ENCODE measurements around the gene OPRL1.
A peak's percentile ranks its signal among the peaks of the same experiment; 100 is the strongest.

OPRL1 gene

GRCh38 chr20:64072498-64073063 lies 7.3 kb upstream of the OPRL1 start:
- no peak for DNase-seq

- DNase-seq, result no peak
Observed at GRCh38 chr20:64073476-64074183, 6.3 kb upstream of the OPRL1 start.

- DNase-seq, result no peak
Observed at GRCh38 chr20:64074184-64074789, 5.6 kb upstream of the OPRL1 start.

GRCh38 chr20:64074963-64075362 lies 4.9 kb upstream of the OPRL1 start:
- no peak for DNase-seq

- no peak for DNase-seq
Observed at GRCh38 chr20:64075556-64075955, 4.3 kb upstream of the OPRL1 start.

- no peak for DNase-seq
Observed at GRCh38 chr20:64076061-64076997, 3.6 kb upstream of the OPRL1 start.

- DNase-seq, result peak; percentile 39
Observed at GRCh38 chr20:64077094-64077493, 2.8 kb upstream of the OPRL1 start.

- no peak for DNase-seq
Observed at GRCh38 chr20:64077541-64077875, 2.4 kb upstream of the OPRL1 start.

- peak; percentile 63 for DNase-seq
Observed at GRCh38 chr20:64077876-64078551, 1.9 kb upstream of the OPRL1 start.

- no peak for DNase-seq
Observed at GRCh38 chr20:64078934-64079272, 979 bp upstream of the OPRL1 start.

GRCh38 chr20:64079273-64080012 lies 439 bp upstream of the OPRL1 start, which contains the start of gene RGS19:
Gene RGS19, minus strand, starts transcription at chr20:64079518. Its CDS starts 2,632 bp downstream, at chr20:64076886.
- peak; percentile 75 for DNase-seq

GRCh38 chr20:64080813-64081623 lies 1.1 kb downstream of the OPRL1 start:
- no peak for DNase-seq

- DNase-seq, result no peak
Observed at GRCh38 chr20:64081624-64081964, 1.7 kb downstream of the OPRL1 start.

- no peak for DNase-seq
Observed at GRCh38 chr20:64082126-64082731, 2.3 kb downstream of the OPRL1 start.

GRCh38 chr20:64082820-64083377 lies 3.0 kb downstream of the OPRL1 start:
- no peak for DNase-seq

- peak; percentile 76 for DNase-seq
Observed at GRCh38 chr20:64083378-64083803, 3.5 kb downstream of the OPRL1 start.

- DNase-seq, result no peak
Observed at GRCh38 chr20:64083804-64084684, 4.2 kb downstream of the OPRL1 start, which contains the start of gene LKAAEAR1. Gene LKAAEAR1, minus strand, starts transcription at chr20:64084398. Its CDS starts 179 bp downstream, at chr20:64084219.

- no peak for DNase-seq
Observed at GRCh38 chr20:64084685-64085152, 4.8 kb downstream of the OPRL1 start.

- no peak for DNase-seq
Observed at GRCh38 chr20:64086801-64087200, 6.9 kb downstream of the OPRL1 start.

Data from CD4-positive, alpha-beta T cell treated with Interleukin-10 for 1 hour (primary cell).